Heart left ventricle (tissue), 16 donors: ENCODE measurements around the gene SLC39A13. TPM values are rescaled to one million over a fixed set of nuclear protein-coding genes. Genes with fewer than 3 reads are reported as not detected.

ENCODE experiments used
- ATAC-seq, 4 donors: fragments of 200-7000 bp; cut with Tn5 transposase; one replicate each; pipeline ENCODE4 v1.9.1; 2020 to 2022; ENCODE audit warnings: moderate library complexity in 4 of 4, mild to moderate bottlenecking in 3 of 4, moderate number of reproducible peaks in 1 of 4
- DNase-seq, 5 donors: peaks; one replicate each; pipeline ENCODE4 v3.0.0-alpha.2; 2020
- H3K27ac ChIP-seq, 12 donors: fragments of 200-600 bp; sonication (generic) in 4 of 12; one replicate each; pipeline versions ENCODE4 v1.5.0 to v1.8.0; 2016 to 2022; ENCODE audit warnings: mild to moderate bottlenecking in 2 of 12
- H3K27me3 ChIP-seq, 9 donors: fragments of 200-600 bp; sonication (generic) in 2 of 9; one replicate each; pipeline versions ENCODE4 v1.5.1 to v1.8.0; 2016 to 2022; ENCODE audit warnings: mild to moderate bottlenecking in 3 of 9
- H3K36me3 ChIP-seq, 9 donors: fragments of 200-600 bp; sonication (generic) in 2 of 9; one replicate each; pipeline versions ENCODE4 v1.5.0 to v1.8.0; 2018 to 2022; ENCODE audit warnings: mild to moderate bottlenecking in 2 of 9
- H3K4me1 ChIP-seq, 12 donors: fragments of 200-600 bp; sonication (generic) in 4 of 12; one replicate each; pipeline versions ENCODE4 v1.5.0 to v1.8.0; 2016 to 2022; ENCODE audit warnings: mild to moderate bottlenecking in 3 of 12
- H3K4me3 ChIP-seq, 12 donors: fragments of 200-600 bp; sonication (generic) in 4 of 12; one replicate each; pipeline versions ENCODE4 v1.5.0 to v1.8.0; 2017 to 2022; ENCODE audit warnings: mild to moderate bottlenecking in 9 of 12, moderate library complexity in 4 of 12
- H3K9me3 ChIP-seq, 12 donors: fragments of 200-600 bp; sonication (generic) in 4 of 12; one replicate each; pipeline versions ENCODE4 v1.5.0 to v1.8.0; 2016 to 2022; ENCODE audit warnings: mild to moderate bottlenecking in 1 of 12
- POLR2A ChIP-seq, 2 donors: fragments of 450-650 bp; IDR thresholded peaks; one replicate each; pipeline ENCODE4 v1.6.1; 2017; ENCODE audit warnings: antibody characterized with exemption in 2 of 2, mild to moderate bottlenecking in 2 of 2, moderate library complexity in 2 of 2
- WGBS, 4 donors: extraction: QIAGEN DNeasy Blood & Tissue Kit in 2 of 4; methylation state at CpG; one replicate each; pipeline versions ENCODE4 v1.1.5 to v1.1.7; 2013 to 2018; 5-methylcytosine and 5-hydroxymethylcytosine counted together
- intact Hi-C, 10 donors: fragments of 100-400 bp; cut with DNase I; formaldehyde crosslinking; loops; one replicate each; pipeline versions ENCODE4 v1.11.1 to v1.14.2; 2022
- polyA plus RNA-seq, 2 donors: library from polyadenylated mRNA; stranded (reverse); fragments of 200-250 nt; gene quantifications; one replicate each; pipeline ENCODE4 v1.2.3, GENCODE V29; 2013
- total RNA-seq, 9 donors: library from RNA; depleted of rRNA in 2 of 9; stranded (reverse); fragments of >200 nt in 2 of 9; fragmentation: NEBNext Ultra II Directional in 3 of 9; extraction: Animal tissue kit (Norgen Biotek cat#: 25700) in 3 of 9; gene quantifications; one replicate each; pipeline versions ENCODE4 v1.1.0 to v1.2.4, GENCODE V29; 2016 to 2023
- TF ChIP-seq, protein P1 (sequence below), 12 donors: fragments of 200-600 bp; sonication (generic) in 4 of 12; IDR thresholded peaks; one replicate each; pipeline versions ENCODE4 v1.5.0 to v1.8.0; 2018 to 2022; ENCODE audit warnings: antibody characterized with exemption in 12 of 12, mild to moderate bottlenecking in 5 of 12
- donor health status: ischemic (EF 13 %, LVEDD 7.1; RV severe dilation, severe dysfunction).
- donor health status: healthy with polysubstance abuse.
- donor health status: DM: no; HTN: yes; CAD: no.
- donor health status: DM: no; HTN: no; CAD: no.
- donor health status: ischemic (EF 25% LVEDD 6.9; RV normal size, moderate dysfunction).
- donor health status: ischemic (EF 25% LVEDD 5.7; RV mildly dilated, moderate dysfunction).
- donor health status: healthy.
- donor health status: DM: yes; HTN: yes; CAD: no.
- donor health status: ischemic (EF 35%, LVEDD 5.7; RV mildly dilated, moderate dysfunction).
- donor health status: nonischemic (EF 11% LVEDD 7.7; RV severe dilation, severe dysfunction).
- donor health status: DM: yes; HTN: yes; CAD: no.
- donor health status: PGD.
- donor health status: ischemic (EF 29% LVEDD 5.4; RV normal size, mild dysfunction).
- donor health status: nonischemic (EF 23%, LVEDD 6.1; RV moderate dilation, normal function).

Gene SLC39A13
- total and polyA plus RNA-seq, 11 donors: 33.5 to 97.3 (median 48.1) TPM

DNA sequence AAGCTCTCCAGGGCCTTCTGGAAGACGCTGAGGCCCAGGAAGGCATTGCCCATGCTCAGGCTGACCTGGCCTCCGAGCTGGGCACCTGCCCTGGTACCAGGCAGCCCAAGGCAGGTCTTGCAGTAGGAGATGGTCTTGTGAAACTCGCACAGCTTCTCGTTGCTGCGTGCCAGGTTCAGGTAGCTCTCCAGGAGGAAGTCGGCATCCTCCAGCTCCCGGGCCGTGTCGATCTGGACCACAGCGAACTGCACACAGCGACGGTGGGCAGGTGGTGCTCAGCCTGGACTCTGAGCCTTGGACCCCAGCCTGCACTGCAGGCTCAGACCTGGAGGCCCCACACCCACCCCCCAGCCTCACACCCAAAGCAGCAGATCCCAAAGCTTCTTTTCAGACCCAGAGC, 39.5 kb downstream of the SLC39A13 start:
- H3K27ac ChIP-seq: no peak overlapping the region
- no peak for DNase-seq
- TF ChIP-seq, protein P1, sequence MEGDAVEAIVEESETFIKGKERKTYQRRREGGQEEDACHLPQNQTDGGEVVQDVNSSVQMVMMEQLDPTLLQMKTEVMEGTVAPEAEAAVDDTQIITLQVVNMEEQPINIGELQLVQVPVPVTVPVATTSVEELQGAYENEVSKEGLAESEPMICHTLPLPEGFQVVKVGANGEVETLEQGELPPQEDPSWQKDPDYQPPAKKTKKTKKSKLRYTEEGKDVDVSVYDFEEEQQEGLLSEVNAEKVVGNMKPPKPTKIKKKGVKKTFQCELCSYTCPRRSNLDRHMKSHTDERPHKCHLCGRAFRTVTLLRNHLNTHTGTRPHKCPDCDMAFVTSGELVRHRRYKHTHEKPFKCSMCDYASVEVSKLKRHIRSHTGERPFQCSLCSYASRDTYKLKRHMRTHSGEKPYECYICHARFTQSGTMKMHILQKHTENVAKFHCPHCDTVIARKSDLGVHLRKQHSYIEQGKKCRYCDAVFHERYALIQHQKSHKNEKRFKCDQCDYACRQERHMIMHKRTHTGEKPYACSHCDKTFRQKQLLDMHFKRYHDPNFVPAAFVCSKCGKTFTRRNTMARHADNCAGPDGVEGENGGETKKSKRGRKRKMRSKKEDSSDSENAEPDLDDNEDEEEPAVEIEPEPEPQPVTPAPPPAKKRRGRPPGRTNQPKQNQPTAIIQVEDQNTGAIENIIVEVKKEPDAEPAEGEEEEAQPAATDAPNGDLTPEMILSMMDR (IDR thresholded peaks at IDR 0.05): no peak
- no peak for TF ChIP-seq POLR2A (IDR thresholded peaks at IDR 0.05)
- ATAC-seq: no peak
- H3K27me3 ChIP-seq: no peaks in the 10 kb centered on the region
- no peaks in the 10 kb centered on the region for H3K36me3 ChIP-seq
- H3K4me3 ChIP-seq: no peak overlapping the region
- intact Hi-C loops: no loop called here
- H3K4me1 ChIP-seq: peaks cover 0 to 16% (median 0%) of the 10 kb centered on the region in 12 donors
- H3K9me3 ChIP-seq: no peaks in the 10 kb centered on the region
- 93 to 96% (median 94%) methylated on average over 8 to 12 of the region's 12 CpGs for WGBS, 4 donors

DNA sequence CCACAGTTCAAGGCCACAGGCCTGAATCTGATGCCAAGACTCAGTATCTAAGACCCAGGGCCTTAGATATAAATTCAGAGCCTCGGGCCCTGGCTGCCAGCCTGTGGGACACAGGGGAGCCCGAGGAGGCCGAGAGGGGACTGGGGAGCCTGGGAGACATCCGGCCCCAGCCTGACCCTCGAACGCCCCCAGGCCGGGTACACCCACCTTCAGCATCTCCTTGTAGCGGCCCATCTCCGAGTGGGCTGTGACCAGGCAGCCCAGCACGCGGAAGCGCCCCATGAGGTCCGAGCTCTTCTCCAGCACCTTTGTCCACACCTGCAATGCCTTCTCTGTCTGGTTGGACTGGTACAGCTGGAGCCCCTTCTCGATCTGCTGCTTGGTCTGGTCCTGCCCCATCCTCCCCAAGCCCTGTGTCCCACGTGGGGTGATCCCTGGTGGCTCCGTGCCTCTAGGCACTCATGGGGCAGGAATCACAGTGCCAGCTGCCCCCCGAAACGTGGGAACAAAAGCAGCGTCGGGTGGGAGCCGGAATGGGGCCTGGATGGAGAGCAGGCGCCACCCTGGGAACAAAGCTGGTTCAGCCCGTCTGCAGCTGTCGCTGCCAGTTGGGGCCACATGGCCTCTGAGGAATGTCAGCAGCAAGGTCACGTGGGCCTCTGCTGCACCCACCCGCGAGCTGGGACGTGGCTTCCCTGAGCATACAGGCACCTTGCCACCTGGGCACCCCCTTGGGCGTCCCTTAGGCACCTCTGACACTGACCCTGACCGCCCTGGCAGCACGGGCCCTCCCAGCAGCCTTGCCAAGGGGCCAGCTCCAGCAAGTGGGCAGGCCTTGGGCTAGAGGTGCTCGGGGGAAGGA, 40.4 kb downstream of the SLC39A13 start, which contains the start of gene RAPSN:
TSS of gene RAPSN (minus strand) at position 571 of the 862 bp plus-strand sequence. CDS start at position 399, 172 bp downstream.
- H3K4me1 ChIP-seq: peaks cover 0 to 11% (median 0%) of the 10 kb centered on the region in 12 donors
- no peaks in the 10 kb centered on the region for H3K27me3 ChIP-seq
- intact Hi-C loops: no loop called here
- DNase-seq (peak in 3 of 5 donors; percentile 37 to 51 (median 42)), ATAC-seq (peak; percentile 45 to 85 (median 70))
- WGBS, 4 donors: 66 to 76% (median 73%) methylated on average over 18 to 32 of the region's 32 CpGs
- no peak within 1 kb of the TSS for H3K27ac ChIP-seq
- H3K9me3 ChIP-seq: no peaks in the 10 kb centered on the region
- H3K4me3 ChIP-seq: no peak within 1 kb of the TSS
- TF ChIP-seq, protein P1 (IDR thresholded peaks at IDR 0.05): no peak
- TF ChIP-seq POLR2A (IDR thresholded peaks at IDR 0.05): no peak
- no peaks in the 10 kb centered on the region for H3K36me3 ChIP-seq

DNA sequence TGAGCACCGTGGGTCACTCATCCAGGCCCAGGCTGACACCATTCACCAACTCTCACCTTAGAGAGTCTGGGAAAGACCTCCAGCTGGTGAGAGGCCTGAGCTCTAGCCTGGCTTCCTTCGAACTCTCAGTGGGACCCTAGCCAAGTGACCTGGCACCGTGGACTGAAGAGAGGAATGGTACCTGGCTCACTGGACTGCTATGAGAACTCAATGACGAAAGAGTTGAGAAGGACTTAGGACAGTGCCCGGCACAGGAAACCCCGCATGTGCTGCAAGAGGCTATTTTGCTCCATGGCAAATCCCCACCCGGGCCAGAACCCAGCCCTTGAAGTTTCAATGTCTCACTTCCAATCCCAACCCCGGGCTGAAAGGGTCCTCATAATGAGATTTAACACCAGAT, 41.2 kb downstream of the SLC39A13 start:
- Histone ChIP-seq H3K27ac (no peak overlapping the region), H3K4me1 (peaks cover 0 to 13% (median 0%) of the 10 kb centered on the region in 12 donors), H3K36me3 (no peaks in the 10 kb centered on the region), H3K27me3 (no peaks in the 10 kb centered on the region), H3K9me3 (no peaks in the 10 kb centered on the region), H3K4me3 (no peak overlapping the region)
- DNase-seq: no peak
- TF ChIP-seq POLR2A (IDR thresholded peaks at IDR 0.05): no peak
- TF ChIP-seq, protein P1 (IDR thresholded peaks at IDR 0.05): no peak
- ATAC-seq: no peak
- 76 to 83% (median 80%) methylated on average over 8 of the region's 8 CpGs for WGBS, 4 donors
- intact Hi-C loops: no loop called here

DNA sequence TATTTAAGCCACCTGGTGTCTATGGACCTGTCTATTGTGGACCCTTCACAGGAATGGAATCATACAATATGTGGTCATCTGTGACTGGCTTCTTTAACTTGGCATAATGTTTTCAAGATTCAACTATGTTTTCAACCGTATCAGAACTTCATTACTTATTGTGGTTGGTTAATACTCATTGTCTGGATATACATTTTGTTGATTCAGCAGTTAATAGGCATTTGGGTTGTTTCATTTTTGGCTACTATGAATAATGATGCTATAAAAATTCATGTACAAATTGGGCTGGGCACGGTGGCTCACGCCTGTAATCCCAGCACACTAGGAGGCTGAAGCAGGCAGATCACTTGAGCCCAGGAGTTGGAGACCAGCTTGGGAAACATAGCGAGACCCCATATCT, 43.0 kb downstream of the SLC39A13 start:
- no peaks in the 10 kb centered on the region for H3K36me3 ChIP-seq
- intact Hi-C loops: loop anchor here in 2 of 10 donors (5.0 kb wide), 2 partner anchors 74 to 79 kb away; partner anchors contain the start of gene SPI1 (in 1 of the 2)
- 88 to 93% (median 93%) methylated on average over 4 of the region's 4 CpGs for WGBS, 4 donors
- DNase-seq (no peak), ATAC-seq (no peak)
- no peaks in the 10 kb centered on the region for H3K27me3 ChIP-seq
- TF ChIP-seq, protein P1 (IDR thresholded peaks at IDR 0.05): no peak
- no peak for TF ChIP-seq POLR2A (IDR thresholded peaks at IDR 0.05)
- no peaks in the 10 kb centered on the region for H3K9me3 ChIP-seq
- H3K4me1 ChIP-seq: peaks cover 0 to 13% (median 0%) of the 10 kb centered on the region in 12 donors
- no peak overlapping the region for H3K27ac ChIP-seq
- no peak overlapping the region for H3K4me3 ChIP-seq
